GM20431 (cell line): Measurements from ENCODE around the gene CDH13.

Experiments
- in situ Hi-C: fragments of 300-500 bp; cut with MseI, MboI; formaldehyde crosslinking; loops from one replicate; pipeline ENCODE4 v1.15.0; 2020; ENCODE audit warnings: low sequenced_read_pairs; ENCODE audit not compliant: unreplicated experiment

The CDH13 gene

DNA sequence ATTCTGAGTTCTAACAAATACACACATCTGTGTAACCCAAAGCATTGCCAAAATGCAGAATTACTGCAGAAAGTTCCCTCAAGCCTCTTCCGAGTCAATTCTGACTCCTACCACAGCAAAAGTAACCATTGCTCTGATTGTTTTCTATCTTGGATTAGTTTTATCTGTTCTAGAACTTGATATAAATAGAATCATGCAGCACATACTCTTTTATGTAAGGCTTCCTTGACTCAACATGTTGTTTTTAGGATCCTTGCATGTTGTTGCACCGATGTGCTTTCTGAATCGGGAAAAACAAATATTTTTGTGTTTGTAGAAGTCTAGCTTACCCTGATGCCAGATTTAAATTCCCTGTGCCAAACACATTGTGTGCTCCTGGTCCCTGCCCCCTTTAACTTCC, 140.4 kb downstream of the CDH13 start:
- in situ Hi-C loops = no loop called here

DNA sequence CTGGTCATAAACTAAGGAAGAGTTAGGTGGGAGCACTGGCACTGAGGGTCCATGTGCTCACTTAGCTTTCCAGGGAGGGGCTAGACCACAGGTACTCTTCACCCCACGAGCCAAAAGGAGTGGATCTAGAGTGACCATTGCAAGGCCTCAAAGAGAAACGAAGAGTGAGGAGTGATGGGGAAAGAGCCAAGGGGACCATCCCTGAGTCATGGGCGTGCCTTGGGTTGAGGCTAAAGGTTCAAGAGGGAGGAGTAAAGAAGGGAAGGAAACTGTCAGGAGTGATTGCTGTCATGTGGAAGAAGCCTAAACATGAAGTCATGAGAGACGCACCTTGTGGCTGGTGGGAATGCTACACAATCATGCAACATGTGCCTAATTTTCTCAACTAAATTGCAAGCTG, 141.0 kb downstream of the CDH13 start:
- in situ Hi-C loops = no loop called here

DNA sequence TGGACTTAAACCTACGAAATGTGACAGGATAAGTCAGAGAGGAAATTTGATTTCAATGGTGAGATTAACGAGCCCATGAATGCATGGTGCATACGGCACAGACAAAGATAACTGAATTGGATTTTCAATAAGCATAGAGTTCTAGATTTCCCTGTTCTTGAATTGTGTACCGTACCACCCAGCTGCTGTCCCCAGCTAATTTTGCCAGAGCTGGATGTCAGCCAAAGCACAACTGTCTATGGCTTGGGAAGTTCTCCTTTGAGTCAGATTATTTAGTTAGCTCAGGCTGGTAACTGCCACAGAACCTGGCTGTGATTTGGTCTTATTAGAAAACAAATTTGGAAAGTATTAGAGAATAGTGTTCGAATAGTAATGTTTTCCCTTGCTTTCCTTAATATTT, 143.1 kb downstream of the CDH13 start:
- in situ Hi-C loops = no loop called here

GRCh38 chr16:82772215-82772614, 145.4 kb downstream of the CDH13 start:
- in situ Hi-C loops = no loop called here

DNA sequence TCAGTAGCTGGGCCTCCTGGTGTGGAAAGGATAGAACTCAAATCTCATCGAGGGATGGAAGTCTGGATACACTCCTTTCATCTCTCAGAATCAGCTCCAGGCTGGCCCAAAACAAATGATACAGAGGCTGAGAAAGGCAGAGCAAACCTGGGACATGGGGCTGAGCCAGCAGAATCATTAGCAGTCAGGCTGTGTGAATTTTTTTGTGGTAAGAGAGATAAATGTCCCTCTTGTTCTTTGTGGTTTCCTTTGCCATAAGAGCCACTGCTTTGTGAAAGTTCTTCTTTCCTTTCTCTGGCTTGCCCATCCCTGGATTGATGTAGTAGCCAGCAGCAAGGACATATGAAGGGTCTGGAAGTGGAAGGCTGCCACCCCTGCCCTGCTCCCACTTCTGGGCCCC, 146.2 kb downstream of the CDH13 start:
- in situ Hi-C loops = no loop called here

DNA sequence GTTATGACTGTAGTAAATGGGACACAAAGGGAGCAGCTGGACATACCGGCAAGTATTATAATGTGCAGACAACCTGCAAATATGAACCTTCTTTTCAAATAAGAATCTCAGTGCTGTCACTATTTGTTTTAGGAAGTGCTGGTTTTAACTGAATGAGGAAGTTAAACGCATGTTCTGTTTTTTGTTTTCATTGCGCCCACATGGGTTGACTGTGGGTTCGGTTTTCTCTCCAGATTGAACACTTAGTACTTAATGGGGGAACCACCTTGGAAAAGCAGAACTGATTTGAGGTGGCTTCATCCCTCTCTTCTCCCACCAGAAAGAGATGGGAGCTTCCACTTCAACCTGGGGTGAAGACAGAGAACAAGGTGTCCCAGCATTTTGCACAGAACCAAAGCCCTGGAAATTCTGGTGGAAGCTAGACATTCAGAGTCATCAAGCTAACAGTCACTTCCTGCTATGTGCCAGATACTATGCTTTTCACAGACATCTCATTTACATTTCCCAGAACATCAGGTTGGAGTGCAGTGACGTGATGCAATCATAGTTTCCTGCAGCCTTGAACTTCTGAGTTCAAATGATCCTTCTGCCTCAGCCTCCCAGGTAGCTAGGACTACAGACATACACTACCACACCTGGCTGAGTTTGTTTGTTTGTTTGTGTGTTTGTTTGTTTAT, 149.8 kb downstream of the CDH13 start:
- in situ Hi-C loops = no loop called here

DNA sequence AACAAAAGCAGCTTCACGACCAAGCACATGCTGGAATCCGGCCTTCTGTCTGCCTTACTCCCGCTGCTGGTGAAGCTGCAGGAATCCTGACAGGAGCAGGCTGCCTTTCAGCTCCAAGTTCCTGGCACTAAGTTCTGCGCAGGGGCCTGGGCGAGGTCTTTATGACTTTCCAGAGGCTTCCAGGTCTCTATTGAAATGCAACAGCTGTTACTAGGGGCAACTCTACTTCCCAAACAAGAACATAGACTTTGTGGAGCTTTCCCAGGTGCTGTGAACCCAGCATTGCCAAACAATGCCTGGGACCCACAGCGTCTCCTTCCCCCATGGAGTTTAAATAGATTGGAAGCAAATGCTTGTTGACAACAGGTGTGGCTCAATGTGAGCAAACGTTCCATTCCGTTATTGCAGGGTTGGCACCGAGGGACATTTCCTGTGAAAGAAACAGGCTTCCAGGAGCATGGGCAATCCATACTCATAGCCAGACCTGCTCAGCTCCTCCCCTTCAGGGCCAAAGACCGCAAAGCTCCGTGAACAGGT, 156.0 kb downstream of the CDH13 start:
- in situ Hi-C loops = no loop called here

DNA sequence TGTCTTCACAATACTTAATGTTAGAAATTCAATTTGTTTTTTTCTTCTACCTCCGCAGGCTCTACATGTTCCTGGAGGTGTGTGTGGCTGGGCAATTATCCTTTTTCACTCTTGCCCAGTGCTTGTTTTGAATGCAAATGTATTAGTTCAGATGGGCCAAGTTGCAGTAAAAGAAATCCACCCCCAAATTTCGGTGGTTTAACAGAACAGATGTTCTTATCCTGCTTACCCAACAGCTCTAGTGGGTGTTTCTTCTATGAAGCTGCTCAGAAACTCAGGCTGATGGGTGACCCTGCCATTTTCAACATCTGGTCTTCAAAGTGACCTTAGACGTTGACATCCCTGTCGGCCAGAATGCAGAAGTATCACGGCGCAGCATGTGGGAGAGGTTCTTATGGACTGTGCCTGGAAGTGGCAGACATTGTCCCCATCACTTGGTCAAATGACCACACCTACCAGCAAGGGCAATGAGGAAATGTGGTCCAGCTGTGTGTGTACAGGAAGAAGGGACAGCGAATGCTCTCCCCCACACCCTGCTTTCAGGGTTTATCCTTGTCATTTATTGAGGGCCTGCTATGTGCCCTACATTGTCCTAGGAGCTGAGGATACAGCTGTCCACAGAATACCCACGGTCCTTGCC, 157.3 kb downstream of the CDH13 start:
- in situ Hi-C loops = no loop called here

DNA sequence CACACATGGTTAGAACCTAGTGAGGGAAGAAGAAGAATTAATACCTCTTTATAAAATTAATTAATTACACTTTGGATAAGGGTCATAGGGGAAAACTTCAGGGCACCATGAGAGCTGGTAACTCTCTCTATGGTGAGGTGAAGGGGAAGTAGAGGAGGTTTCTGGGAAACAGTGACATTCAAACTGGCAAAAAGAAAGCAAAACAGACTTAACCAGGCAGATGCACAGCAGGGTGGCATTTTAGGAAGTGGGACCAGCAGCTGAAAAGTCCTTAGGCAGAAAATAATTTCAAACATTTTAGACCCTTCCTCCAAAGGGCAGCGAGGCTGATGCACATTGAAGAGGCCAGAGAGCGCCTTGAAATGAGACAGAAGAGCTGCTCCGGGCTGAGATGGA, 157.8 kb downstream of the CDH13 start:
- in situ Hi-C loops = no loop called here

DNA sequence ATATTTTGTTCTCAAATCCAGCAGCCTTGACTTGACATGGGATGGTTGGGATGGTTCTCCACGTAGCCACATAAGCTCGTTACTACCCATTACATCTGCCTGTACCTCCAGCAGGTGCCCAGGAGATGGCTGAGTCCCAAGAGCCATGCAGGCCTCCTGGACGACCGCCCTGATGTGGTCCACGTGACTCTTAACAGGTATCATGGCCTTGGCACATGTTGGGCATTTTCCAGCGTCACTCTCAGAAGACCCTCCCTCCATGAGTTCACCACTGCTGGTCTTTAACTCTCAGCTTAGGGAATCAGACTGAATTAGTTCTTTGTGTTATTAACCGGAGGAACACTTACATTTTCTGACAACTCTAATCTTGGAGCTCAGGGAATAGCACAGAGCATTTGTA, 161.5 kb downstream of the CDH13 start:
- in situ Hi-C loops = no loop called here

- in situ Hi-C loops = no loop called here
Observed at GRCh38 chr16:82788919-82789318, 162.2 kb downstream of the CDH13 start.

GRCh38 chr16:82792693-82793092, 165.9 kb downstream of the CDH13 start:
- in situ Hi-C loops = no loop called here

DNA sequence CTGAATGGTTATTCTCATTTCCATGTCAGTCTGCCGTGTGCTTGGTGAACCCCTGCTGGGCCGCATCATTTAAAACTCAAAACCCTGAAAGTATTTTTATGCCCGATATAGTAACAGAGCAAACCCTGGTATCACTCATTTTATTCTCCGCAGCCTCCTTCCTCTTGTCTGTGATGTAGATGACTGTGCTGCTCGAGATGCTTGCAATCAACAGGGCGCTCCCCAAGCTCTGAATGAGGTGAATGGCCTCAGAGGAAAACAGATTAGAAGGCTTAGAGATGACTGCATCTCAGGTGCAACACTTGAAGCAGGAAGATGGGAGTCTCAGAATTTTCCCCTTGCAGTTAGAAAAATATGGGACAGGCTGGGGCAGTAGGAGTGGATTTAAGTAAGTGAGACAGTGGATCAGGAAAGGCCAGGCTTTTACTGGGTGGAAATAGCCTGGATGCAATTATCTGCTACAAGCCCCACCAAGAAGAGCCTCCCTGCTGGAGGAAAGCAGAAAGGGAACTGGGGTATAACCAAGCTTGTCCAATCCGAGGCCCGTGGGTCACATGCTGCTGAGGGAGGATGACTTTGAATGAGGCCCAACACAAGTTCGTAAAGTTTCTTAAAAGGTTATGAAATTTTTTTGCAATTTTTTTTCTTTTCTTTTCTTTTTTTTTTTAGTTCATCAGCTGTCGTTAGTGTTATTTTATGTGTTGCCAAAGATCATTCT, 166.9 kb downstream of the CDH13 start:
- in situ Hi-C loops = no loop called here

DNA sequence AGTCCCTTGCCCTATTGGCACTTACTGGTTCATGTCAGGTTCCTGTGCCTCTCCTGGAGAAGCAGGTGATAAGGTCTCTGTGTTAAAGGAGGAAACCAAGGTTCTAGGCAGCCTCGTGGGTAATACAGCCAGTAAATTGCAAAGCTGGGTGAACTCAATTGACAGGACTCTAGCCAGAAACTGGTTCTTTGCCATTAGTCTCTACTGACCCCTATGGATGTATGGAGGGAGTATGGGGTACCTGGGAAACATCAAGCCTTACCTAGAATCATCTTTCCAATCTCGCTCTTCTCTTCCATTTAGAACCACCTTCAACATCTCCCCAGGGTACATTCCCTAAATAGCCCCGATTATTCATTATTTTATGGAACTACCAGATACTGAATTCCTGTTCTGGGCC, 169.3 kb downstream of the CDH13 start:
- in situ Hi-C loops = no loop called here

DNA sequence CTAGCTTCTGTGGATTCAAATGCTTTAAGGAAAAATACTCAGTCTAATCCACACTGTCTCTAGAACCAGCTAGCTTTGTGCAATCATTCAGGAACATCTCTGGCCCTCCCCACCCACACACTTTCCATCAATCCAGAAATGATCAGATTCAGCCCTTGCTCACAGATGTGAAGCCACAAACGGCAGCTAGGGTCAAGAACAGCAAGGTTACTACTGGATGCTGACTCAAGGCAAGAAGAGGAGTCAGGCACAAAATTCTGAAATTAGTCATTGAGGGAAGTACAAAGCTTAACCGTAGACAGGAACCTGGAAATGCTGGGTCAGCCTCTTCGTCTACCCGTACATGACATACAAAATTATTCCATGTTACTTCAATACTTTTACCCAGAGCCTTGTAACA, 174.6 kb downstream of the CDH13 start:
- in situ Hi-C loops = no loop called here

DNA sequence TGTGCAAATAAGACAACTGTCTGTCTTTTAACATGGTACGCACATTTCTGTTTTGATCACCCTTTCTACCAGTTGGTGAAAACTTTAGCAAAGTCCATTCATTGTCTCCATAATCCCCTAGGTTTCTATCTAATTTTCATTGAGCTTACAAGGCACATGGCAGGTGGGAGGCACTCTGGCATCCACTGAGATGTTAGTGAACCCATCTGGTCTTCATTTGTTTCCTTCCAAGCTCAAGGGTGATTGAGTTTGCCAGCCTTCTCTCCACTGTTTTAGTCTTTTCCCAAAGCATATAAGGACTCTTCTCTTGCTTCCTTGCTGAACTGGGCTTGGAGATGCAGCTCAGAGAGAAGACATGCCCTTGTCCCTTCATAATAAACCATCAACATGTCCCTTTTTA, 179.1 kb downstream of the CDH13 start:
- in situ Hi-C loops = no loop called here

GRCh38 chr16:82807311-82807710, 180.5 kb downstream of the CDH13 start:
- in situ Hi-C loops = no loop called here

DNA sequence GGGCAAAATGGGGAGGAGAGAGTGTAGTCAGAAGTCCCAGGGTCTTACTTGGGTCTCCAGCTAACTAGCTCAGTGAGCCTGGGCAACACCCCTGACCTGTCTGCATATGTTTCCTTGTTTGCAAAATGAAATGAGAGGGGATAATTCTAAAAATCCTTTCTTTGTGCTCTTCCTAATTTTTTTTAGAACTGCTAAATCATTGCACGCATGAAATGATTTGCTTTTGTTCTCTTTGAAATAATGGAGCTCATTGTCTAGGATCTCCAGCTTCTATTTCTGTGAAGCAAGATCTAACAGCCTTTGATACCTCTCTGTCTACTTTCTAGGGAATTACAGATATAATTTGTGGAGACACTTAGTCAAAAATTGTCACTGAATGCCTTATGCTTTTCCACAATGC, 181.3 kb downstream of the CDH13 start:
- in situ Hi-C loops = no loop called here

DNA sequence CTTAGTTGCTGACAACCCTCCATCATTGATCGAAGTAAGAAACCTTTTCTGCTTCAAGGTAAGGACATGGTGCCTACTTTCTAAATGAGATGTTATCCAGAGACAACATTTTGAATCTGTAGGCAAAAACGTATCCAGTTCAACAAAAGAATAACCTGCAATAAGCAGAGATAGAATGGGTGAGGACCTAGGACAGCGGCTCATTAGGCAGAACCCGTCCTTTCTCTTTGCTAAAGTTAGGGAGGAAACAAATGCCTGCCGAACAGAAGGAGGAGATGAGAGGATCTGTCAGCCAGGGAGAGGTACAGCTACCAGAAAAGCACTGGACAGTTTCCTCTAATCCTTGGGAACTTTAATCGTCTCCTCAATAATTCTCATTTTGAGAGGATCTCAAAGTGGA, 183.3 kb downstream of the CDH13 start:
- in situ Hi-C loops = no loop called here

DNA sequence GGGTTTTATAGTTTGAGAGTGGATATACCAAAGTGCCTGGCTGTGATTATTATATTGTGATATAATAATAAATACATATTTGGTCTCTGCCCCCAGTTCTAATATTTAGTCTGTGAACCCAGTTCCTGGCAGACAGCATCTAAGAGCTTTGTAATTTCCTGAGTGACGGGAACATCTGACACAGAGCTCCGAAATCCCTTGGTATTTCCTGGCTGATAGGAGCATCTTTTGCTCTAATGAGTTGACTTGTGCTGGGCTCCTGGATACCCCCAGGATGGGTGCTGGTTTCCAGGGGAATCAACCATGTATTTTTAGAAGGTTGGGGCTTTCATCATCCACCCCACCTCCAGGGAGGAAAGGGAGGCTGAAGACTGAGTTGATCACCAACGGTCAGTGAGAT, 187.3 kb downstream of the CDH13 start:
- in situ Hi-C loops = no loop called here

GRCh38 chr16:82819286-82819685, 192.5 kb downstream of the CDH13 start:
- in situ Hi-C loops = no loop called here
